A549 treated with AZD9567 at 1 μM for 4 hours (cell line): ENCODE measurements around the gene IFT81. TPM values are rescaled to one million over a fixed set of nuclear protein-coding genes. Genes with fewer than 3 reads are reported as not detected.

ENCODE experiments used
- total RNA-seq: library from RNA; stranded (reverse); fragments of 200-300 nt; extraction: Qiagen RNA extraction; gene quantifications from 5 replicates; pipeline ENCODE4 v1.2.3, GENCODE V29; 2022; ENCODE audit not compliant: insufficient read depth

IFT81 gene
- total RNA-seq: 12.5 to 19.0 TPM (median 16.3 TPM) in 5 replicates

GRCh38 chr12:110124269-110124995, at the start of gene IFT81:
IFT81 (plus strand) TSS chr12:110124357; CDS start chr12:110127381, 3,024 bp downstream.

Other genes starting within 250 kb of the IFT81 start
- 18.0 to 32.5 TPM (median 19.1 TPM) in 5 replicates for gene GLTP, start 243.8 kb upstream of the IFT81 start, total RNA-seq
- 15.0 to 18.5 TPM (median 16.6 TPM) in 5 replicates for gene TCHP, start 224.1 kb upstream of the IFT81 start, total RNA-seq
- gene GIT2, start 128.0 kb upstream of the IFT81 start, total RNA-seq: 18.1 to 21.9 TPM (median 21.2 TPM) in 5 replicates
- 14.0 to 27.9 TPM (median 18.2 TPM) in 5 replicates for gene ANKRD13A, start 124.9 kb upstream of the IFT81 start, total RNA-seq
- gene C12orf76, start 75.8 kb upstream of the IFT81 start, total RNA-seq: 4.0 to 8.8 TPM (median 7.1 TPM) in 5 replicates
- gene ATP2A2, start 156.9 kb downstream of the IFT81 start, total RNA-seq: 248 to 299 TPM (median 282 TPM) in 5 replicates